ENCODE data around the gene KLRD1.
A peak's percentile ranks its signal among the peaks of the same experiment; 100 is the strongest.
"Not testable (repeated sequence)": the region's sequence is repeated elsewhere in the genome, so short reads cannot be mapped to it uniquely, and the experiment has no call there.

The KLRD1 gene

GRCh38 chr12:10339053-10339840 lies 31.6 kb downstream of the KLRD1 start:
- DNase-seq, result no peak

GRCh38 chr12:10340946-10341345 lies 33.3 kb downstream of the KLRD1 start:
- DNase-seq, result not testable (repeated sequence)

GRCh38 chr12:10341892-10342509 lies 34.3 kb downstream of the KLRD1 start:
- no peak for DNase-seq

GRCh38 chr12:10351457-10351856 lies 43.8 kb downstream of the KLRD1 start:
- DNase-seq, result not testable (repeated sequence)

GRCh38 chr12:10354071-10354470 lies 46.4 kb downstream of the KLRD1 start:
- DNase-seq, result no peak

GRCh38 chr12:10354502-10354901 lies 46.8 kb downstream of the KLRD1 start:
- no peak for DNase-seq

- no peak for DNase-seq
Observed at GRCh38 chr12:10358131-10358530, 50.5 kb downstream of the KLRD1 start.

- no peak for DNase-seq
Observed at GRCh38 chr12:10358969-10359368, 51.3 kb downstream of the KLRD1 start.

GRCh38 chr12:10361084-10361483 lies 53.4 kb downstream of the KLRD1 start:
- no peak for DNase-seq

- DNase-seq, result no peak
Observed at GRCh38 chr12:10361622-10362021, 54.0 kb downstream of the KLRD1 start.

GRCh38 chr12:10362325-10362724 lies 54.7 kb downstream of the KLRD1 start:
- DNase-seq, result no peak

GRCh38 chr12:10362828-10363657 lies 55.4 kb downstream of the KLRD1 start:
- no peak for DNase-seq

- DNase-seq, result no peak
Observed at GRCh38 chr12:10363658-10363913, 55.9 kb downstream of the KLRD1 start.

GRCh38 chr12:10363914-10364814 lies 56.5 kb downstream of the KLRD1 start:
- DNase-seq, result peak; percentile 53

- DNase-seq, result peak; percentile 52
Observed at GRCh38 chr12:10364815-10365622, 57.3 kb downstream of the KLRD1 start.

- no peak for DNase-seq
Observed at GRCh38 chr12:10365696-10366405, 58.2 kb downstream of the KLRD1 start.

- no peak for DNase-seq
Observed at GRCh38 chr12:10366875-10367274, 59.2 kb downstream of the KLRD1 start.

- not testable (repeated sequence) for DNase-seq
Observed at GRCh38 chr12:10367714-10368113, 60.0 kb downstream of the KLRD1 start.

- no peak for DNase-seq
Observed at GRCh38 chr12:10368206-10369171, 60.8 kb downstream of the KLRD1 start.
